Measurements from ENCODE around the gene SHANK3. TPM values are rescaled to one million over a fixed set of nuclear protein-coding genes. Genes with fewer than 3 reads are reported as not detected.
A peak's percentile ranks its signal among the peaks of the same experiment; 100 is the strongest.
"Not testable (repeated sequence)": the region's sequence is repeated elsewhere in the genome, so short reads cannot be mapped to it uniquely, and the experiment has no call there.

The SHANK3 gene
- total RNA-seq, 4 donors from 2014 or later: 8.6 to 101 (median 16.9) TPM

DNA sequence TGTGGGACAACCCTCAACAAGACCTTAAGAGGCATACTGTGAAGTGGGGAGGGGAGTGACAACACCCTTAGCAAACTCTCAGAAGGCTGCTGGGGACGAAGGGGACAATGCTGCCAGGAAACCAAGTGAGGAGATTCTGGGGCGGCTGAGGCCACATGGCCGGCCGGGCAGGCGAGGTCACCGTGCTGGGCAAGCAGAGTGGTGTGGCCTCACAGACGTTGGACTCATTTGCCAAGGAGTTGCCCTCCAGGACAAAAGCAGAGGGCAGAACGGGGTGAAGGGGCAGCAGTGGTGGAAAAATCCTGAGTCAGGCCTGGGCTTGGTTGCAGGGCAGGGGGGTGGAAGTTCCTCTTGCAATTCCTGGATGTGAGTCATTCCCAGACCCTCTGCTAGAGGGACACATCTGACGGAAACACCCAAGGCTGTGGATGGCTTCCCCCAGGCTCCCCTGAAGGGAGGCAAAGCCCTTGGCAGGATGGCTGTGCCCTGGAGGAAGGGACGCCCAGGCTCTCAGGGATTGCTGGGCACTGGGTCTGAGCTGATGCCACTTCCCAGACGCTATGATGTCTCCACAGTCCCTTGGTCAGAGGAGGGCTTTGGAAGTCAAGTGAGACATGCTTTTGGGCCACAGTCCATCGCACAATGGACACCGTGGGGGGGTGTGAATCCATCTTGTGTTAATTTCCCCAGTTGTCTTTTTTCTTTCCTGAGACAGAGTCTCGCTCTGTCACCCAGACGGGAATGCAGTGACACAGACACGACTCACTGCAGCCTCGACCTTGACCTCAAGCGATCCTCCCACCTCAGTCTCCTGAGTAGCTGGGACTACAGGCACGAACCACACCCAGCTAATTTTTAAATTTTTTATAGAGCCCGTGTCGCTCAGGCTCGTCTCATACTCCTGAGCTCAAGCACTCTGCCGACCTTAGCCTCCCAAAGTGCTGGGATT is 16.2 kb upstream of the SHANK3 start:
- H3K9me3 ChIP-seq: no peaks in the 10 kb centered on the region
- no peaks in the 10 kb centered on the region for H3K27me3 ChIP-seq
- H3K4me3 ChIP-seq: no peak overlapping the region
- intact Hi-C loops (cut with DNase I; ENCODE audit: low total_unique reads): no loop called here
- peak overlapping the region; percentile 35 to 42 for H3K27ac ChIP-seq
- no peak for TF ChIP-seq POLR2A (IDR thresholded peaks at IDR 0.05)
- TF ChIP-seq, protein P1, sequence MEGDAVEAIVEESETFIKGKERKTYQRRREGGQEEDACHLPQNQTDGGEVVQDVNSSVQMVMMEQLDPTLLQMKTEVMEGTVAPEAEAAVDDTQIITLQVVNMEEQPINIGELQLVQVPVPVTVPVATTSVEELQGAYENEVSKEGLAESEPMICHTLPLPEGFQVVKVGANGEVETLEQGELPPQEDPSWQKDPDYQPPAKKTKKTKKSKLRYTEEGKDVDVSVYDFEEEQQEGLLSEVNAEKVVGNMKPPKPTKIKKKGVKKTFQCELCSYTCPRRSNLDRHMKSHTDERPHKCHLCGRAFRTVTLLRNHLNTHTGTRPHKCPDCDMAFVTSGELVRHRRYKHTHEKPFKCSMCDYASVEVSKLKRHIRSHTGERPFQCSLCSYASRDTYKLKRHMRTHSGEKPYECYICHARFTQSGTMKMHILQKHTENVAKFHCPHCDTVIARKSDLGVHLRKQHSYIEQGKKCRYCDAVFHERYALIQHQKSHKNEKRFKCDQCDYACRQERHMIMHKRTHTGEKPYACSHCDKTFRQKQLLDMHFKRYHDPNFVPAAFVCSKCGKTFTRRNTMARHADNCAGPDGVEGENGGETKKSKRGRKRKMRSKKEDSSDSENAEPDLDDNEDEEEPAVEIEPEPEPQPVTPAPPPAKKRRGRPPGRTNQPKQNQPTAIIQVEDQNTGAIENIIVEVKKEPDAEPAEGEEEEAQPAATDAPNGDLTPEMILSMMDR (IDR thresholded peaks at IDR 0.05): no peak
- H3K36me3 ChIP-seq: no peaks in the 10 kb centered on the region
- peak in 1 of 2 donors; percentile 68 for DNase-seq
- H3K4me1 ChIP-seq: no peaks in the 10 kb centered on the region

DNA sequence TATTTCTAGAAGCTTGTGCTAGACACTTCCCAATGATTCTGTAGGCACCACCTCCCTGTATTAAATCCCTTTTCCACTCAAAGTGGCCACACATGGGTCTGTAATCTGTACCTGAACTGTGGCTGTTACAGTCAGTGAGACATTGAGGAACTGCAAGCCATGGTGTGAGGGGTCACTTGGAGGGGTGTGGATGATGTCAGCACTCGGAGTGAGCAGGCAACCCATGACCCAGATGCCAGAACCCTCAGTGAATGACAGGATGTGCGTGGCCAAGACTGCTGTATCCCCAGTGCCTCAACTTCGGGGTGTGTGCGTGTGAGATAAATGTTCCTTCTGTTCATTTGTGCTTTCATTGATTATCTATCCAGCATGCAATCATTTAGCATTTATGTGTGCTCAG is 14.7 kb upstream of the SHANK3 start:
- H3K4me3 ChIP-seq: no peak overlapping the region
- no peaks in the 10 kb centered on the region for H3K4me1 ChIP-seq
- no peak overlapping the region for H3K27ac ChIP-seq
- no peaks in the 10 kb centered on the region for H3K27me3 ChIP-seq
- intact Hi-C loops (cut with DNase I; ENCODE audit: low total_unique reads): no loop called here
- no peaks in the 10 kb centered on the region for H3K36me3 ChIP-seq
- no peak for DNase-seq
- no peaks in the 10 kb centered on the region for H3K9me3 ChIP-seq
- no peak for TF ChIP-seq POLR2A (IDR thresholded peaks at IDR 0.05)
- TF ChIP-seq, protein P1 (IDR thresholded peaks at IDR 0.05): no peak

DNA sequence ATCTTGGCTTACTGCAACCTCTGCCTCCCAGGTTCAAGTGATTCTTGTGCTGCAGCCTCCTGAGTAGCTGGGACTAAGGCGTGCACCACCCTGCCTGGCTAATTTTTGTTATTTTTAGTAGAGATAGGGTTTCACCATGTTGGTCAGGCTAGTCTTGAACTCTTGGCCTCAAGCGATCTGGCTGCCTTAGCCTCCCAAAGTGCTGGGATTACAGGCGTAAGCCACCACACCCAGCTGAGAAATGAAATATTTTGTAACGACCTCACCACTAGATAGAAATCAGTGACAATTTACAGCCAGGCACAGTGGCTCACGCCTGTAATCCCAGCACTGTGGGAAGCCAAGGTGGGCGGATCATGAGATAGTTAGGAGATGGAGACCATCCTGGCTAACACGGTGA is 12.9 kb upstream of the SHANK3 start:
- DNase-seq; H3K4me3 ChIP-seq; H3K9me3 ChIP-seq; intact Hi-C loops (cut with DNase I; ENCODE audit: low total_unique reads); H3K36me3 ChIP-seq; H3K27ac ChIP-seq; H3K4me1 ChIP-seq; H3K27me3 ChIP-seq: not testable (repeated sequence)

DNA sequence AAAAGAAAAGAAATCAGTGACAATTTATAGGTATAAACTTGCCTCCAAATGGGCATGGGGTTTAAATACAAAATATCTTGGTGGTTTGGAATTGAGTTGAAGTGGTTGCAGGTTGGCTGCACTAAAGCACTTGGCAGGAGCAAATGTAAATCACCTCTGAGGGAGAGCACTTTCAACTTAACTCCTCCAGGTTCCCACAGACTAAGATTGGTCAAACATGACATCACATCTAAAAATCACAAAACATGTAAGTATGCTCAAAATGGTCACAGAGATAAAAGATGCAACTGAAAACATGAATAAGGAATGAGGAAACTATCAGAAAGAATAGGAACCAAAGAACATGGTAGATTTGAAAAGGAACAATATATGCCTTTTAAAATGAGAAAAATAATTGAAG is 12.3 kb upstream of the SHANK3 start:
- TF ChIP-seq POLR2A (IDR thresholded peaks at IDR 0.05): no peak
- TF ChIP-seq, protein P1 (IDR thresholded peaks at IDR 0.05): no peak
- no peaks in the 10 kb centered on the region for H3K9me3 ChIP-seq

DNA sequence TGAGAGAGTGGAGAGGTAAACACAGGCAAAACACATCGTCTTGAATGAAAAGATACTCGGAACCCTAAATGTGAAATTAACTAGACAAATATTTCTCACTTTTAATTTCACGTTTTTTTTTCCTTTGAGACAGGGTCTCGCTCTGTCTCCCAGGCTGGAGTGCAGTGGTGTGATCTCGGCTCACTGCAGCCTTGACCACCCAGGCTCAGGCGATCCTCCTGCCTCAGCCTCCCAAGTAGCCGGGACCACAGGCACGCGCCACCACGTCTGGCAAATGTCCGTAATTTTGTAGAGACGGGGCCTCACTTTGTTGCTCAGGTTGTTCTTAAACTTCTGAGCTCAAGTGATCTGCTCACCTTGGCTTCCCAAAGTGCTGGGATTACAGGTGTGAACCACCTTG is 7.4 kb upstream of the SHANK3 start:
- H3K36me3 ChIP-seq: no peaks in the 10 kb centered on the region
- H3K4me3 ChIP-seq: no peak overlapping the region
- H3K27me3 ChIP-seq: no peaks in the 10 kb centered on the region
- DNase-seq: no peak
- intact Hi-C loops (cut with DNase I; ENCODE audit: low total_unique reads): no loop called here
- H3K27ac ChIP-seq: no peak overlapping the region
- TF ChIP-seq POLR2A (IDR thresholded peaks at IDR 0.05): no peak
- TF ChIP-seq, protein P1 (IDR thresholded peaks at IDR 0.05): no peak
- H3K4me1 ChIP-seq: no peaks in the 10 kb centered on the region
- no peaks in the 10 kb centered on the region for H3K9me3 ChIP-seq

More for the DNA sequence above, 12.3 kb upstream of the SHANK3 start:
- intact Hi-C loops (cut with DNase I; ENCODE audit: low total_unique reads): no loop called here
- H3K4me1 ChIP-seq: no peaks in the 10 kb centered on the region
- DNase-seq: no peak
- H3K4me3 ChIP-seq: no peak overlapping the region
- no peaks in the 10 kb centered on the region for H3K36me3 ChIP-seq
- no peaks in the 10 kb centered on the region for H3K27me3 ChIP-seq
- no peak overlapping the region for H3K27ac ChIP-seq
